Esophagus mucosa (tissue), 1 donor: ENCODE results near the gene C10orf143. TPM values are rescaled to one million over a fixed set of nuclear protein-coding genes. Genes with fewer than 3 reads are reported as not detected.
"Not testable (repeated sequence)": the region's sequence is repeated elsewhere in the genome, so short reads cannot be mapped to it uniquely, and the experiment has no call there.

ENCODE experiments used
- ATAC-seq: fragments of 200-7000 bp; cut with Tn5 transposase; one replicate; pipeline ENCODE4 v1.9.1; 2020
- total RNA-seq: library from RNA; stranded (reverse); gene quantifications from one replicate; pipeline ENCODE4 v1.2.4, GENCODE V29; 2023
- donor health status: DM: yes; HTN: yes; CAD: no.

The C10orf143 gene
- 3.3 TPM for total RNA-seq

GRCh38 chr10:130110246-130111112, at the start of gene C10orf143:
C10orf143 (minus strand) TSS chr10:130110830; CDS start chr10:130110772, 58 bp downstream.
- ATAC-seq, result peak; percentile 96

- no peak for ATAC-seq
Observed at GRCh38 chr10:130159192-130159794, 48.7 kb upstream of the C10orf143 start.

- no peak for ATAC-seq
Observed at GRCh38 chr10:130146042-130146441, 35.4 kb upstream of the C10orf143 start.

GRCh38 chr10:130141878-130142277, 31.2 kb upstream of the C10orf143 start:
- no peak for ATAC-seq

DNA sequence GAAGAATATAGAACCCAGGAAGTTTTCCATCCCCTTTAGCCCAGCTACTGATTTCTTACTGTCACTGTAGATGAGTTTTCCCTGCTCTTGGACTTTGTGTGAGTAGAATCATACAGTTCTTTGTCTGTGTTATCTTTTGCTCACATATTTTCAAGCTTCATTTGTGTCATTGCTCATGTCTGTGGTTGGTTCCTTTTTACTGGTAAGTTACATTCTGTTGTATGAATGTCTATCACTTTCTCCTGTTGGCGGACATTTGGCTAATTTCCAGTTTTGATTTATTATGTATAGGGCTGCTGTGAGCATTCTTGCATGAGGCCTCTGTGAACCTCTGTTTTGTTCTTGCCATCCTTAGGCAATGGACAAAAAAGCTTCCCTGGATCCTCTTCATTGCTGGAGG, 30.8 kb upstream of the C10orf143 start:
- ATAC-seq, result no peak

DNA sequence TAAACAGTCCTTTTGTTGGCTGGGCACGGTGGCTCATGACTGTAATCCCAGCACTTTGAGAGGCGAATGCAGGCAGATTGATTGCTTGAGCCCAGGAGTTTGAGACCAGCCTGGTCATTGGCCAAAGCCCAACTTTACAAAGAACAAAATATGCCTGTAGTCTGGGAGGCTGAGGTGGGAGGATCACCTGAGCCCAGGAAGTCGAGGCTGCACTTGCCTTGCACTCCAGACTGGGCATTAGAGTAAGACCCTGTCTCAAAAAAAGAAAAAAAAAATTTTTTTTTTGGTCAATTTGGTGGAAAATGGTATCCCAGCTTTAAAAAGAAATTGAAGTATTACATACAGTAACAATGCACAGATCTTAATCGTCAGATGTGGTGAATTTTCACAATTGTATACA, 30.4 kb upstream of the C10orf143 start:
- no peak for ATAC-seq

- ATAC-seq, result no peak
Observed at GRCh38 chr10:130140425-130140824, 29.8 kb upstream of the C10orf143 start.

DNA sequence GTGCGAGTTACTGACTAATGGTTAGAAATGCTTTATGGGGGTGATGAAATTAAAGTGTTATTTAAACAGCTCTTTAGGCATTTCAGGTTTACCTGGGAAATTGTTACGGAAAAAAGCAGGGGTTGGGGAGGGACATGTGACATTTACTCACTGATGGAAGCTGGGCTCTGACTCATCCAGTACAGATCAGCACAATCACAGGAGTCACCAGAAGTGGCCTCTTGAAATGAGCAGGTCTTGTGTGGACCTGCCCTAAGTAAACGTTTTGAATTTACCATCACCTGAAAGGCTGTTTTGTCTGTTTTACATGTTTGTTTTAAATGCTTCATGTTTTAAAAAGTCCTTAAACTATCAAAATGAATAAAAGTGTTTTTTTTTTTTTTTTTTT, 27.8 kb upstream of the C10orf143 start:
- peak; percentile 93 for ATAC-seq

DNA sequence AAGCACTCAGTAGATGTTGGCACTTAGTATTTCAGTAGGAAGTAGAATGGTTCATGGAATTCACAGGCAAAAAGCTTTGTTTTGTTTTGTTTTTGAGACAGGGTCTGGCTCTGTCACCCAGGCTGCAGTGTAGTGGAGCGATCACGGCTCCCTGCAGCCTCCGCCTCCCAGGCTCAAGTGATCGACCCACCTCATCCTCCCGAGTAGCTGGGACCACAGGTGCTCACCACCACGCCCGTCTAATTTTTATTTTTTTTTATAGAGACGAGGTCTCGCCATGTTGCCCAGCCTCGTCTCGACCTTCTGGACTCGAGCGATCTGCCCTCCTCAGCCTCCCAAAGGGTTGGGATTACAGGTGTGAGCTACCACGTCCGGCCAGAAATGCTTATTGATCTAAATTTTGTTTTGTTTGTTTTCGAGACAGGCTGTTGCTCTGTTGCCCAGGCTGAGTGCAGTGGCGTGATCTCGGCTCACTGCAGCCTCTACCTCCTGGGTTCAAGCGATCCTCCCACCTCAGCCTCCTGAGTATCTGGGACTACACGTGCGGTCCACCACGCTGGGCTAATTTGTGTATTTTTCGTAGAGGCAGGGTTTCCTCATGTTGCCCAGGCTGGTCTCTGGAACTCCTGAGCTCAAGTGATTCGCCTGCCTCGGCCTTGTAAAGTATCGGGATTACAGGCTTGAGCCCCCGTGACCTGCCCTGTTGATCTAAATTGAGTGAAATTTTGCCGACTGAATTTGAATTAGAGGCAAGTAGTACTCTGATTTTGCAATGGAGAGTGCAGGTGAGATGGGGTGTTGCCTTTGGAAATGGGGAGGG, 27.2 kb upstream of the C10orf143 start:
- no peak for ATAC-seq

DNA sequence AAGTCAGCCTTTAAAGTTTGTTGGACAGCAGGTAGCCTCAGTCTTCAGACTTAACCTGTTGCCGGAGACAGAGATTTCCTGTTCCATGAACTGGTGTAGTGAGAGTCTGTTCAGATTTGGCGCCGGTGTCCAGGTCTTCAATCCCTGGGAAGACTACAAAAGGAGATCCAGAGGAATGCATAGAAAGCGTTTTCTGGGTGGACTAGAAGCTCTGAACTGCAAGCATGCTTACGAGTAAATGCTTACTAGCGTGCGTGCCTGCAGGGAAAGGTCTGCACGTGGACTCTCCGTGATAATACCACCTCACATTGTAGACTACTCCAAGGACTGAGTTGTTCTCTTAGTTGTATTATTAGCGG, 26.4 kb upstream of the C10orf143 start:
- no peak for ATAC-seq

GRCh38 chr10:130136226-130137089, 25.8 kb upstream of the C10orf143 start, which contains the start of gene GLRX3:
GLRX3 (plus strand) TSS chr10:130136391; CDS start chr10:130136421, 30 bp downstream.
- peak; percentile 90 for ATAC-seq

DNA sequence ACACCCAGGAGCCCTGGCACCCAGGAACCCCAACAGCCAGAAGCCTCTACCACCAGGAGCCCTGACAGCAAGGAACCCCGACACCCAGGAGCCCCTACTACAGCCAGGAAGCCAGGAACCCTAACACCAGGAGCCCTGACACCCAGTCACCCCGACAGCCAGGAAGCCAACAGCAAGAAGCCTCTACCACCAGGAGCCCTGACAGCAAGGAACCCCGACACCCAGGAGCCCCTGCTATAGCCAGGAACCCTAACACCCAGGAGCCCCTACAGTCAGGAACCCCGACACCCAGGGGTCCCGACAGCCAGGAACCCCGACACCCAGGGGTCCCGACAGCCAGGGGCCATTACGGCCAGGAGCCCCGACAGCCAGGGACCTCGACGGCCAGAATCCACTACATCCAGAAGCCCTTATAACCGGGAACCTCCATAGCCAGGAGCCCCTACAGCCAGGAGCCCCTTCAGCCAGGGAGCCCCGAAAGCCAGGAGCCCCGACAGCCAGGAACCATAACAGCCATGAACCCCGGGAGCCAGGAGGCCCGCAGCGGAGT, 25.1 kb upstream of the C10orf143 start:
- ATAC-seq, result no peak

- ATAC-seq, result no peak
Observed at GRCh38 chr10:130128922-130129321, 18.3 kb upstream of the C10orf143 start.

- ATAC-seq, result no peak
Observed at GRCh38 chr10:130128062-130128781, 17.6 kb upstream of the C10orf143 start.

- peak; percentile 84 for ATAC-seq
Observed at GRCh38 chr10:130127364-130128061, 16.9 kb upstream of the C10orf143 start.

DNA sequence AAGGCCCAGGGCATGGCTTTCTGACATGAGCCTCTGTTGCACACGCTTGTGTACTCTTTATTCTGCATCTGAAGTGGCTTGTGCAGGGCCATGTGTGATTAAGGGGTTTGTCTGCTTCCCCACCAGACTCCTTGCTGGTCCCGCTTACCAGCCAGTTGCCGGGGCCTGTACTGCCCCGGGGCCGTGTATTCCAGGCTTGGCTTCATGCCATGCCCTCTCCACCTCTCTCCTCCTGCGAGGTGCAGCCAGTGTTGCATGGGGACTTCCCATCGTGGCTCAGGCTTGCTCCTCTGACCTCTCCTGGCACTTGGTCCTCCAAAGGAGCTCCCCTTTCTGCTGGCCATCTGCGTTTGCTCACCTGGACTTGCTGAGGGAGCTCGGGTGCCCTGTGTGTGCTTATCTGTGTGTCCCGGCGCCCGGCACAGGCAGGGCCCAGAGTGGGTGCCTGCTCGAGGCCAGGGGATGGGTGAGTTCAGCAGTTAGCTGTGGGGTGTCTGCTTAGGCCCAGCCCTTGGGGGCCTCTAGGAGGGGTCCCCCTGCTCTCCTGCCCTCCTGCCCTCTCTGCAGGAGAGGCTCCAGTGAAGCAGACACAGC, 11.0 kb upstream of the C10orf143 start:
- ATAC-seq, result peak; percentile 26

DNA sequence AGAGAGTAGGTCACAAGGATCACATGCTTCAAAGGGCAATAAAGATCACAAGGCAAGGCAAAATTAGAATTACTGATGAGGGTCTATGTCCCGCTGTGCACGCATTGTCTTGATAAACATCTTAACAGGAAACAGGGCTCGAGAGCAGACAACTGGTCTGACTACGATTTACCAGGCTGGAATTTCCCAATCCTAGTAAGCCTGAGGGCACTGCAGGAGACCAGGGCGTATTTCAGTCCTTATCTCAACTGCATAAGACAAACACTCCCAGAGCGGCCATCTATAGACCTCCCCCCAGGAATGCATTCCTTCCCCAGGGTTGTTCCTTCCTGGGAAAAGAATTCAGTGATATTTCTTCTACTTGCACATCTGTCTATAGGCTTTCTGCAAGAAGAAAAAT, 6.9 kb upstream of the C10orf143 start:
- not testable (repeated sequence) for ATAC-seq

DNA sequence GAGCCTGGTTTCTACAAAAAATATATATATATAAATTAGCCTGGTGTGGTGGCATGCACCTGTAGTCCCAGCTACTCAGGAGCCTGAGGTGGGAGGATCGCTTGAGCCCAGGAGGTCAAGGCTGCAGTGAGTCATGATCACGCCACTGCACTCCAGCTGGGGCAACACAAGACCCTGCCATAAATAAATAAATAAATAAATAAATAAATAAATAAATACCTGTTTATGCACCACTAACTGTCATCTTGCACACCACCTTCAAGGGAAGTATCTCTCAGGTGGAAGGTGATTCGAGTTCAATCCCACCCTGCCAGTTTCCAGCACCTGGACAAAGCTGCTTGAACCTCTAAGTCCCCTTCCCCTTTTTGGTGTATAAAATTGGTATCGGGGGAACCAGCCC, 6.3 kb upstream of the C10orf143 start:
- ATAC-seq, result not testable (repeated sequence)

DNA sequence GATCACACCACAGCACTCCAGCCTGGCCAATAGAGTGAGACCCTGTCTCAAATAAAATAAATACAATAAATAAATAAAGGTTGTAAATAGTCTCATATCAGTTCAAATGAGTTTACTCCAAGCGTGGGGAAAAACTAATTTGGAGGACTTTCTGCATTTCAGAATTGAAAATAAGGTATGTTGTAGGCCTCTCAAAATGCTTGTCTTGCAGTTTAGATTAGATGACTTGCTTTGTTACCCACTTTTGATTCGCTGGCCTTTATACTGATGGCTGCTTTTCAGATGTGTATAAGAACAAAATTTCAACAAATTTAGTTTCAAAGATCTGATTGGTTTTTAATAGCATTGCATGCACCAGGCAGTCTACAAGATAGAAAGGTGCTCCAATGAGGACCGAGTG, 2.2 kb upstream of the C10orf143 start:
- no peak for ATAC-seq

DNA sequence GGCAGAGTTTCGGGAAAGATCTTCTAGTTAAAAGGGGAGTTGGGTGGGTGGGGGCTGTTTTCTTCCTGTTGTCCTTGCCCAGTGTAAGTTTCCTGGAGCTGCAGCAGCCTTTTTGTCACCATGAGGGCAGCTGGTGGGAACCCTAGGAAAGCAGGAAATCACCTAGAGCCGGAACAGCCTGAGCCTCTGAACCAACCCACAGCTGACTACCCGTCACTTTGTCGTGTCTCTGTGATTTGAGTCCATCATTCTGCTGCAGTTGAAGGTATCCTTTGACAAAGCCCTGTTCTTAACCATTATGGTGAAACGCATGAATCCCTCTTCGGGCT, 1.2 kb upstream of the C10orf143 start:
- ATAC-seq, result no peak
